T-helper 22 cell (primary cell): ENCODE results near the gene ATP8B2.
"Not testable (repeated sequence)": the region's sequence is repeated elsewhere in the genome, so short reads cannot be mapped to it uniquely, and the experiment has no call there.

Experiments
- DNase-seq: peaks from one replicate; pipeline ENCODE4 v3.0.0-alpha.2; 2020; ENCODE audit warnings: low read depth

Gene ATP8B2

GRCh38 chr1:154324669-154325582, at the start of gene ATP8B2:
ATP8B2 (plus strand) TSS chr1:154325525; CDS start chr1:154328142, 2,617 bp downstream.
- peak; percentile 69 for DNase-seq

GRCh38 chr1:154276797-154277196, 48.5 kb upstream of the ATP8B2 start:
- DNase-seq = no peak

- not testable (repeated sequence) for DNase-seq
Measured at GRCh38 chr1:154287591-154287990, 37.7 kb upstream of the ATP8B2 start.

GRCh38 chr1:154288661-154289060, 36.7 kb upstream of the ATP8B2 start:
- DNase-seq = no peak

GRCh38 chr1:154290921-154291320, 34.4 kb upstream of the ATP8B2 start:
- no peak for DNase-seq

- no peak for DNase-seq
Measured at GRCh38 chr1:154295408-154296235, 29.7 kb upstream of the ATP8B2 start.

- DNase-seq = no peak
Measured at GRCh38 chr1:154301582-154301981, 23.7 kb upstream of the ATP8B2 start.

- DNase-seq = no peak
Measured at GRCh38 chr1:154304664-154305337, 20.5 kb upstream of the ATP8B2 start.

GRCh38 chr1:154306151-154306550, 19.2 kb upstream of the ATP8B2 start:
- DNase-seq = no peak

GRCh38 chr1:154307670-154308270, 17.6 kb upstream of the ATP8B2 start:
- DNase-seq = not testable (repeated sequence)

GRCh38 chr1:154309136-154309535, 16.2 kb upstream of the ATP8B2 start:
- not testable (repeated sequence) for DNase-seq

GRCh38 chr1:154312229-154313065, 12.9 kb upstream of the ATP8B2 start:
- DNase-seq = not testable (repeated sequence)

- no peak for DNase-seq
Measured at GRCh38 chr1:154313066-154313356, 12.3 kb upstream of the ATP8B2 start.

GRCh38 chr1:154314226-154314625, 11.1 kb upstream of the ATP8B2 start:
- not testable (repeated sequence) for DNase-seq

- DNase-seq = no peak
Measured at GRCh38 chr1:154316704-154317103, 8.6 kb upstream of the ATP8B2 start.

GRCh38 chr1:154318386-154318785, 6.9 kb upstream of the ATP8B2 start:
- no peak for DNase-seq

- DNase-seq = no peak
Measured at GRCh38 chr1:154320882-154321608, 4.3 kb upstream of the ATP8B2 start, which contains the start of gene AQP10. AQP10 (plus strand) TSS chr1:154321093; CDS start chr1:154321156, 63 bp downstream.

GRCh38 chr1:154321609-154321934, 3.8 kb upstream of the ATP8B2 start:
- DNase-seq = not testable (repeated sequence)

GRCh38 chr1:154323493-154323892, 1.8 kb upstream of the ATP8B2 start:
- DNase-seq = no peak

GRCh38 chr1:154324241-154324640, 1.1 kb upstream of the ATP8B2 start:
- DNase-seq = no peak
